OCI-LY7 (cell line): Measurements from ENCODE around the gene MAN1A2. TPM values are rescaled to one million over a fixed set of nuclear protein-coding genes. Genes with fewer than 3 reads are reported as not detected.

Experiments
- BruUV-seq: library from RNA; stranded (reverse); fragments of 400-500 nt; replicated peaks from 2 replicates; lab custom pipeline; 2021; lab: Mats Ljungman, UMichigan
- CTCF ChIA-PET: fragments of 300-600 bp; sonication (Branson Sonifier 250); formaldehyde crosslinking; loops from one replicate; lab custom pipeline; 2022; ENCODE audit warnings: antibody characterized with exemption; ENCODE audit not compliant: unreplicated experiment; lab: Charles Lee
- POLR2A ChIA-PET: fragments of 300-600 bp; sonication (Branson Sonifier 250); formaldehyde crosslinking; loops from one replicate; lab custom pipeline; 2022; ENCODE audit warnings: antibody characterized with exemption; lab: Charles Lee
- DNase-seq: peaks from one replicate; pipeline ENCODE4 v3.0.0-alpha.2; 2015; ENCODE audit warnings: low spot score
- H2AFZ ChIP-seq: fragments of 200-600 bp; sonication (generic), shearing (Covaris generic); 2 replicates; pipeline ENCODE4 v1.6.1; 2014; ENCODE audit warnings: mild to moderate bottlenecking, antibody characterized with exemption, low read length, moderate library complexity
- H3K27ac ChIP-seq: fragments of 200-600 bp; sonication (generic); 2 replicates; pipeline ENCODE4 v1.5.1; 2014; ENCODE audit warnings: mixed run types, low read depth, mild to moderate bottlenecking, moderate library complexity, low read length, inconsistent platforms; ENCODE audit not compliant: poor library complexity, severe bottlenecking
- H3K36me3 ChIP-seq: fragments of 200-600 bp; sonication (generic); 2 replicates; pipeline ENCODE4 v1.6.1; 2014; ENCODE audit warnings: mild to moderate bottlenecking, antibody characterized with exemption, low read length, moderate library complexity, mixed read lengths; ENCODE audit not compliant: insufficient read depth
- H3K4me1 ChIP-seq: fragments of 200-600 bp; sonication (generic); 2 replicates; pipeline ENCODE4 v1.5.1; 2014; ENCODE audit warnings: mild to moderate bottlenecking, low read length; ENCODE audit not compliant: insufficient read depth, poor library complexity, severe bottlenecking
- H3K4me2 ChIP-seq: fragments of 200-600 bp; sonication (generic); 2 replicates; pipeline ENCODE4 v1.6.1; 2014; ENCODE audit warnings: mild to moderate bottlenecking, low read length
- H3K4me3 ChIP-seq: fragments of 200-600 bp; sonication (generic); 2 replicates; pipeline ENCODE4 v1.5.1; 2014; ENCODE audit warnings: mild to moderate bottlenecking, low read depth, low read length; ENCODE audit not compliant: poor library complexity, severe bottlenecking
- H3K79me2 ChIP-seq: fragments of 200-600 bp; sonication (generic); 2 replicates; pipeline ENCODE4 v1.6.1; 2016; ENCODE audit warnings: low read depth, mild to moderate bottlenecking, low read length, moderate library complexity, mixed read lengths; ENCODE audit not compliant: insufficient read depth
- H3K9me2 ChIP-seq: fragments of 200-600 bp; sonication (generic); 2 replicates; pipeline ENCODE4 v1.6.1; 2016; ENCODE audit warnings: mild to moderate bottlenecking, low read length, mixed read lengths; ENCODE audit not compliant: insufficient read depth
- H3K9me3 ChIP-seq: fragments of 200-600 bp; sonication (generic); 2 replicates; pipeline ENCODE4 v1.6.1; 2014; ENCODE audit warnings: mild to moderate bottlenecking, mixed run types, low read length, mixed read lengths
- H4K20me1 ChIP-seq: fragments of 200-600 bp; sonication (generic); 2 replicates; pipeline ENCODE4 v1.6.1; 2014; ENCODE audit warnings: mild to moderate bottlenecking, antibody characterized with exemption, low read length, moderate library complexity, mixed read lengths; ENCODE audit not compliant: insufficient read depth
- CTCF ChIP-seq: fragments of 200-600 bp; sonication (generic); conservative IDR thresholded peaks from 2 replicates; pipeline ENCODE4 v1.5.1; 2014; ENCODE audit warnings: mild to moderate bottlenecking, antibody characterized with exemption, low read length, moderate library complexity, mixed read lengths
- EZH2phosphoT487 ChIP-seq: fragments of 200-600 bp; sonication (generic); IDR thresholded peaks from 2 replicates; pipeline ENCODE4 v1.6.1; 2018; ENCODE audit warnings: low read depth, borderline replicate concordance, mild to moderate bottlenecking, mixed run types, antibody characterized with exemption, low read length, moderate library complexity, mixed read lengths
- intact Hi-C: fragments of 100-400 bp; cut with micrococcal nuclease; formaldehyde crosslinking; loops from one replicate; pipeline ENCODE4 v1.10.0; 2022; ENCODE audit not compliant: unreplicated experiment
- total RNA-seq, 2 experiments: library from RNA; depleted of rRNA in 1 of 2; stranded (reverse); fragments of >200 nt in 1 of 2; shearing (Covaris generic) in 1 of 2; gene quantifications; 2 replicates each; pipeline ENCODE4 v1.2.3, GENCODE V29; 2014 to 2022

Gene MAN1A2
- total RNA-seq, 2 experiments from 2014 or later, result 16.1 to 27.5 TPM

GRCh38 chr1:117562581-117563491 lies 195.6 kb downstream of the MAN1A2 start:
- ChIA-PET CTCF (interaction anchor here (0.9 kb wide), 1 partner anchor 13 kb away, joined by 3 read pairs; no protein-coding TSS in a partner anchor), POLR2A (interaction anchor here (0.9 to 1.1 kb wide), 2 partner anchors 11 to 28 kb away, joined by 3 to 4 read pairs; no protein-coding TSS in a partner anchor)
- intact Hi-C loops, result no loop called here
- no peaks in the 10 kb centered on the region; the same call in 1 of the 2 replicates for H3K9me3 ChIP-seq
- no peak for TF ChIP-seq CTCF
- no peak for TF ChIP-seq EZH2phosphoT487
- H3K79me2 ChIP-seq, result no peaks in the 10 kb centered on the region
- H3K4me1 ChIP-seq, result no peaks in the 10 kb centered on the region
- no peak for DNase-seq
- H4K20me1 ChIP-seq, result no peaks in the 10 kb centered on the region
- no peak overlapping the region for H3K4me2 ChIP-seq
- no peak overlapping the region for H3K4me3 ChIP-seq
- H3K36me3 ChIP-seq, result no peaks in the 10 kb centered on the region
- no peak overlapping the region for H3K27ac ChIP-seq
- no peak overlapping the region for H2AFZ ChIP-seq
- BruUV-seq, result no TSS peak
- H3K9me2 ChIP-seq, result no peaks in the 10 kb centered on the region

- Histone ChIP-seq H4K20me1 (no peaks in the 10 kb centered on the region), H3K4me3 (no peak overlapping the region), H2AFZ (no peak overlapping the region), H3K36me3 (no peaks in the 10 kb centered on the region), H3K9me3 (no peaks in the 10 kb centered on the region; the same call in 1 of the 2 replicates), H3K27ac (no peak overlapping the region), H3K4me2 (no peak overlapping the region), H3K4me1 (no peaks in the 10 kb centered on the region), H3K9me2 (no peaks in the 10 kb centered on the region), H3K79me2 (no peaks in the 10 kb centered on the region)
- intact Hi-C loops, result no loop called here
- ChIA-PET CTCF (interaction anchor here (0.9 kb wide), 1 partner anchor 12 kb away, joined by 3 read pairs; no protein-coding TSS in a partner anchor), POLR2A (interaction anchor here (0.9 kb wide), 1 partner anchor 29 kb away, joined by 3 read pairs; no protein-coding TSS in a partner anchor)
- TF ChIP-seq EZH2phosphoT487, result no peak
- no peak for TF ChIP-seq CTCF
- BruUV-seq, result no TSS peak
- DNase-seq, result no peak
These were observed 196.2 kb downstream of the MAN1A2 start for GRCh38 chr1:117563492-117563875.
